Measurements from ENCODE around the gene VPS33B.

DNA sequence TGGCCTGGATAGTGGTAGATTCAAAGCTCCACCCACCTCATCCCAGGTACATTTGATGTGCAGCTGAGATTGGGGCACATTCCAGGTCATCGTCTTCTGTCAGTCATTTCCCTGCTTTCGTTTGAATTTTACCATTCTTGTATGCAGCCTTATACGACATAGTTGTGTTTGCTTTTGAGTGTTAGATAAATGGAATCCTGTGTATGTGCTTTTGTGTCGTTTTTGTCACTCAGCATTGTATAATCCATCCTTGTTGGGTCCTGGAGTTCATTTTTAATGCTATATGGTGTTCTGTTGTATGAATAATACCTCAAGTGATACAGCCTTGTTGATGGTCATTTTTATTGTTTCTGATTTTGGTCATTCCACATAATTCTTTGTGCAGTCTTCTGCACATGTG, 60.4 kb downstream of the VPS33B start:
- TF ChIP-seq, protein P1, sequence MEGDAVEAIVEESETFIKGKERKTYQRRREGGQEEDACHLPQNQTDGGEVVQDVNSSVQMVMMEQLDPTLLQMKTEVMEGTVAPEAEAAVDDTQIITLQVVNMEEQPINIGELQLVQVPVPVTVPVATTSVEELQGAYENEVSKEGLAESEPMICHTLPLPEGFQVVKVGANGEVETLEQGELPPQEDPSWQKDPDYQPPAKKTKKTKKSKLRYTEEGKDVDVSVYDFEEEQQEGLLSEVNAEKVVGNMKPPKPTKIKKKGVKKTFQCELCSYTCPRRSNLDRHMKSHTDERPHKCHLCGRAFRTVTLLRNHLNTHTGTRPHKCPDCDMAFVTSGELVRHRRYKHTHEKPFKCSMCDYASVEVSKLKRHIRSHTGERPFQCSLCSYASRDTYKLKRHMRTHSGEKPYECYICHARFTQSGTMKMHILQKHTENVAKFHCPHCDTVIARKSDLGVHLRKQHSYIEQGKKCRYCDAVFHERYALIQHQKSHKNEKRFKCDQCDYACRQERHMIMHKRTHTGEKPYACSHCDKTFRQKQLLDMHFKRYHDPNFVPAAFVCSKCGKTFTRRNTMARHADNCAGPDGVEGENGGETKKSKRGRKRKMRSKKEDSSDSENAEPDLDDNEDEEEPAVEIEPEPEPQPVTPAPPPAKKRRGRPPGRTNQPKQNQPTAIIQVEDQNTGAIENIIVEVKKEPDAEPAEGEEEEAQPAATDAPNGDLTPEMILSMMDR (IDR thresholded peaks at IDR 0.05), result no peak
- TF ChIP-seq POLR2A (IDR thresholded peaks at IDR 0.05), result no peak
